Measurements from ENCODE around the gene LRRC49.
"Not testable (repeated sequence)": the region's sequence is repeated elsewhere in the genome, so short reads cannot be mapped to it uniquely, and the experiment has no call there.

The LRRC49 gene

DNA sequence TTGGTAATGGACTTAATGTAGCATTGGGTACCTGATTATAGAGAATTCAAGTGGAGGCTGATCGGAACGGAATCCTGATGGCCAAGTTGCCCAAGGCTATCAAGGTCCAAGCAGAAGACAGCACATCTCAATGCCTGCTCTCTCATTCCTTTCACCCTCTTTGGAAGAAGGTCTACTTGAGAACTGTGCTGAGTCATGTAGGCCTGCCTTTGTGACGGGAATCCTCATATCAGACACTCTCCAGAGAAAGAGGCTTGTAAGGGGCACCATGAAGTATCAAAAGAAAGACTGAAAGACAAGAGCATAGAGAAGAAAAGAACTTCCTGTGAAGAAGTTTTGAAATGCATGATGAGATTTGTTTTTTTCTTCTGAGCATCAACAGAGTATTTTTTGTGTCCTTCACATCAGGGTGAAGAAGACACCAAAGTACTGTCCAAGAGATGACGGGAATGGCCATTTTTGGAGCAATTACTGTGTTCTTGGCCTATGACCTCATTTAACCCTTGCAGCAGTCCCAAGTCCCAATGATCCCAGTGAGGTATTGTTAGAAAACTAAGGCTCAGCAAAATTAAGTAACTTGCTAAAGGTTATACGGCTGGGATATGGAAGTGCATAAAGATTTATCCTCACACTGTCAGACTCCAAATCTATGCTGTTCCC is 25.5 kb upstream of the LRRC49 start:
- Histone ChIP-seq H3K9ac (ENCODE audit: low read length) (no peak overlapping the region), H2AFZ (ENCODE audit: low read length) (no peak overlapping the region), H4K20me1 (ENCODE audit: insufficient read depth, low read length) (no peaks in the 10 kb centered on the region), H3K9me2 (ENCODE audit: low read depth, low read length) (no peaks in the 10 kb centered on the region), H3K27me3 (ENCODE audit: insufficient read depth, low read length) (no peaks in the 10 kb centered on the region), H3K9me3 (ENCODE audit: low read length) (no peaks in the 10 kb centered on the region), H3K27ac (ENCODE audit: low read depth, low read length, poor library complexity, severe bottlenecking) (no peak overlapping the region), H3K79me2 (ENCODE audit: insufficient read depth, low read length) (no peaks in the 10 kb centered on the region), H3K4me1 (ENCODE audit: insufficient read depth, low read length, severe bottlenecking) (no peaks in the 10 kb centered on the region), H3F3A (ENCODE audit: insufficient read depth, low read length) (no peaks in the 10 kb centered on the region), H3K4me3 (ENCODE audit: low read depth, low read length, poor library complexity, severe bottlenecking) (no peak overlapping the region), H3K4me2 (ENCODE audit: low read length) (no peak overlapping the region), H3K36me3 (ENCODE audit: insufficient read depth, low read length) (no peaks in the 10 kb centered on the region)
- TF ChIP-seq EZH2 (IDR thresholded peaks at IDR 0.05; ENCODE audit: borderline replicate concordance, low read length), result no peak
- TF ChIP-seq, protein P1, sequence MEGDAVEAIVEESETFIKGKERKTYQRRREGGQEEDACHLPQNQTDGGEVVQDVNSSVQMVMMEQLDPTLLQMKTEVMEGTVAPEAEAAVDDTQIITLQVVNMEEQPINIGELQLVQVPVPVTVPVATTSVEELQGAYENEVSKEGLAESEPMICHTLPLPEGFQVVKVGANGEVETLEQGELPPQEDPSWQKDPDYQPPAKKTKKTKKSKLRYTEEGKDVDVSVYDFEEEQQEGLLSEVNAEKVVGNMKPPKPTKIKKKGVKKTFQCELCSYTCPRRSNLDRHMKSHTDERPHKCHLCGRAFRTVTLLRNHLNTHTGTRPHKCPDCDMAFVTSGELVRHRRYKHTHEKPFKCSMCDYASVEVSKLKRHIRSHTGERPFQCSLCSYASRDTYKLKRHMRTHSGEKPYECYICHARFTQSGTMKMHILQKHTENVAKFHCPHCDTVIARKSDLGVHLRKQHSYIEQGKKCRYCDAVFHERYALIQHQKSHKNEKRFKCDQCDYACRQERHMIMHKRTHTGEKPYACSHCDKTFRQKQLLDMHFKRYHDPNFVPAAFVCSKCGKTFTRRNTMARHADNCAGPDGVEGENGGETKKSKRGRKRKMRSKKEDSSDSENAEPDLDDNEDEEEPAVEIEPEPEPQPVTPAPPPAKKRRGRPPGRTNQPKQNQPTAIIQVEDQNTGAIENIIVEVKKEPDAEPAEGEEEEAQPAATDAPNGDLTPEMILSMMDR (IDR thresholded peaks at IDR 0.05; ENCODE audit: low read length), result no peak

DNA sequence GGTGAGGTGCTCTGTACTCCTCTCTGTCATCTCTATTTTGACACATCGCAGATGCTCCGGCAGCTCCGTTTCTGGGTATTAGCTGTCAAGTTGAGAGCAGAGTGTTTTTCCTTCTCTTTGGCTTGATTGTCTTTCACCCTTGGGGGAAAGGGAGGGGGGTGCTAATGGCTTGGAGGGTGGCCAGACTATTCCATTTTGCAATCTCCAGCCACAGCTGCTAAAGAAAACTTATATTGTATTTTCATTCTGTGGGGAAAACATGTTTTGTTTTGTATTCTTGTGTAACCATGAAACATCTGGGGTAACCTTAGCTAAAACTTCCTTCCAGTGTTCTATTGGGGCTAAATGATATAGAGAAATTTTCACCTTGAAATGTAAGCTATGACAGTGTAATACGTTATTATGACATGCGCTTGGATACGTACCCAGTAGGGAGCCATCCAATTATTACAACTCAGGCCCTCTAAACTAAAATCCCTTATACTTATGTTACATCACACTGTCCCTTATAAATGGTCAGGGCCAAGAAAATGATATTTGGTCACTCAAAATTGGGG is 24.6 kb upstream of the LRRC49 start:
- Histone ChIP-seq H3K4me2 (ENCODE audit: low read length) (no peak overlapping the region), H3K27me3 (ENCODE audit: insufficient read depth, low read length) (no peaks in the 10 kb centered on the region), H3K4me1 (ENCODE audit: insufficient read depth, low read length, severe bottlenecking) (no peaks in the 10 kb centered on the region), H3K79me2 (ENCODE audit: insufficient read depth, low read length) (no peaks in the 10 kb centered on the region), H3K27ac (ENCODE audit: low read depth, low read length, poor library complexity, severe bottlenecking) (no peak overlapping the region), H3K36me3 (ENCODE audit: insufficient read depth, low read length) (no peaks in the 10 kb centered on the region), H3K9me3 (ENCODE audit: low read length) (no peaks in the 10 kb centered on the region), H4K20me1 (ENCODE audit: insufficient read depth, low read length) (no peaks in the 10 kb centered on the region), H3K4me3 (ENCODE audit: low read depth, low read length, poor library complexity, severe bottlenecking) (no peak overlapping the region), H3F3A (ENCODE audit: insufficient read depth, low read length) (no peaks in the 10 kb centered on the region), H3K9ac (ENCODE audit: low read length) (no peak overlapping the region), H3K9me2 (ENCODE audit: low read depth, low read length) (no peaks in the 10 kb centered on the region), H2AFZ (ENCODE audit: low read length) (no peak overlapping the region)
- TF ChIP-seq, protein P1 (IDR thresholded peaks at IDR 0.05; ENCODE audit: low read length), result no peak
- no peak for TF ChIP-seq EZH2 (IDR thresholded peaks at IDR 0.05; ENCODE audit: borderline replicate concordance, low read length)

- TF ChIP-seq EZH2 (IDR thresholded peaks at IDR 0.05; ENCODE audit: borderline replicate concordance, low read length), result no peak
- H3K27ac ChIP-seq (ENCODE audit: low read depth, low read length, poor library complexity, severe bottlenecking), result no peak overlapping the region
- no peaks in the 10 kb centered on the region for H3K36me3 ChIP-seq (ENCODE audit: insufficient read depth, low read length)
- no peaks in the 10 kb centered on the region for H3K9me2 ChIP-seq (ENCODE audit: low read depth, low read length)
- no peaks in the 10 kb centered on the region for H3F3A ChIP-seq (ENCODE audit: insufficient read depth, low read length)
- H3K9me3 ChIP-seq (ENCODE audit: low read length), result no peaks in the 10 kb centered on the region
- H3K4me3 ChIP-seq (ENCODE audit: low read depth, low read length, poor library complexity, severe bottlenecking), result no peak overlapping the region
- no peaks in the 10 kb centered on the region for H3K4me1 ChIP-seq (ENCODE audit: insufficient read depth, low read length, severe bottlenecking)
- H3K27me3 ChIP-seq (ENCODE audit: insufficient read depth, low read length), result no peaks in the 10 kb centered on the region
- no peaks in the 10 kb centered on the region for H4K20me1 ChIP-seq (ENCODE audit: insufficient read depth, low read length)
- no peak overlapping the region for H2AFZ ChIP-seq (ENCODE audit: low read length)
- H3K9ac ChIP-seq (ENCODE audit: low read length), result no peak overlapping the region
- no peaks in the 10 kb centered on the region for H3K79me2 ChIP-seq (ENCODE audit: insufficient read depth, low read length)
- no peak overlapping the region for H3K4me2 ChIP-seq (ENCODE audit: low read length)
These were observed 23.3 kb upstream of the LRRC49 start for GRCh38 chr15:70869346-70869745.

DNA sequence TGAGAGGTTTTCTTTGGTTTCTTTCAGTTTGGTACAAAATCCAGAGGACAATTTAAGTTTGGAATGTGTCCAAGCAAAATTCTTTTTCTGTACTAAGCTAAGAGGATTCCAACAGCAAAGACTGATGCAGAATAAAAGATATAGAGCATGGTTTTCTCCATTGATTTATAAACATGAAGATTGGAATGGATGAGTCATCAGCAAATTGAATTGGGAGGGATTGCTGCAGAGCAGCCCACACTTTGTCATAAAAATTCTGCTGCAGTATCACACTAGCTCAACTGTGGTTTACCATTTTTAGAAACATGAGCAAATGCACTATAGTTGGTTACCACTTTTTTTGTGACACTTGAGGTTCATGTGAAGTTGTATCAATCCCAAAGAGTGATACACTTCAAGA is 22.6 kb upstream of the LRRC49 start:
- Histone ChIP-seq H3K9ac (ENCODE audit: low read length) (no peak overlapping the region), H2AFZ (ENCODE audit: low read length) (no peak overlapping the region), H3K9me2 (ENCODE audit: low read depth, low read length) (no peaks in the 10 kb centered on the region), H3K27me3 (ENCODE audit: insufficient read depth, low read length) (no peaks in the 10 kb centered on the region), H3K4me3 (ENCODE audit: low read depth, low read length, poor library complexity, severe bottlenecking) (no peak overlapping the region), H3K79me2 (ENCODE audit: insufficient read depth, low read length) (no peaks in the 10 kb centered on the region), H3K4me1 (ENCODE audit: insufficient read depth, low read length, severe bottlenecking) (no peaks in the 10 kb centered on the region), H3F3A (ENCODE audit: insufficient read depth, low read length) (no peaks in the 10 kb centered on the region), H3K4me2 (ENCODE audit: low read length) (no peak overlapping the region), H3K36me3 (ENCODE audit: insufficient read depth, low read length) (no peaks in the 10 kb centered on the region), H3K27ac (ENCODE audit: low read depth, low read length, poor library complexity, severe bottlenecking) (no peak overlapping the region), H4K20me1 (ENCODE audit: insufficient read depth, low read length) (no peaks in the 10 kb centered on the region), H3K9me3 (ENCODE audit: low read length) (no peaks in the 10 kb centered on the region)
- TF ChIP-seq, protein P1 (IDR thresholded peaks at IDR 0.05; ENCODE audit: low read length), result no peak
- TF ChIP-seq EZH2 (IDR thresholded peaks at IDR 0.05; ENCODE audit: borderline replicate concordance, low read length), result no peak

DNA sequence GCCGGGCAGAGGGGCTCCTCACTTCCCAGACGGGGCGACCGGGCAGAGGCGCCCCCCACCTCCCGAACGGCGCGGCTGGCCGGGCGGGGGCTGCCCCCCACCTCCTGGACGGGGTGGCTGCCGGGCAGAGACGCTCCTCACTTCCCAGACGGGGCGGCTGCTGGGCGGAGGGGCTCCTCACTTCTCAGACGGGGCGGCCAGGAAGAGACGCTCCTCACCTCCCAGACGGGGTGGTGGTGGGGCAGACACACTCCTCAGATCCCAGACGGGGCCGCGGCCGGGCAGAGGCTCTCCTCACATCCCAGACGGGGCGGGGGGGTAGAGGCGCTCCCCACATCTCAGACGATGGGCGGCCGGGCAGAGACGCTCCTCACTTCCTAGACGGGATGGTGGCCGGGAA is 21.1 kb upstream of the LRRC49 start:
- H3K9me2 ChIP-seq (ENCODE audit: low read depth, low read length); H3K27me3 ChIP-seq (ENCODE audit: insufficient read depth, low read length); H3K4me1 ChIP-seq (ENCODE audit: insufficient read depth, low read length, severe bottlenecking); H3F3A ChIP-seq (ENCODE audit: insufficient read depth, low read length); H3K9me3 ChIP-seq (ENCODE audit: low read length); H4K20me1 ChIP-seq (ENCODE audit: insufficient read depth, low read length); H2AFZ ChIP-seq (ENCODE audit: low read length); H3K36me3 ChIP-seq (ENCODE audit: insufficient read depth, low read length); H3K9ac ChIP-seq (ENCODE audit: low read length); H3K79me2 ChIP-seq (ENCODE audit: insufficient read depth, low read length); H3K4me2 ChIP-seq (ENCODE audit: low read length); H3K4me3 ChIP-seq (ENCODE audit: low read depth, low read length, poor library complexity, severe bottlenecking); H3K27ac ChIP-seq (ENCODE audit: low read depth, low read length, poor library complexity, severe bottlenecking): not testable (repeated sequence)

Measured in OCI-LY1 (cell line).